ENCODE results near the gene TDRKH. TPM values are rescaled to one million over a fixed set of nuclear protein-coding genes. Genes with fewer than 3 reads are reported as not detected.

TDRKH gene

DNA sequence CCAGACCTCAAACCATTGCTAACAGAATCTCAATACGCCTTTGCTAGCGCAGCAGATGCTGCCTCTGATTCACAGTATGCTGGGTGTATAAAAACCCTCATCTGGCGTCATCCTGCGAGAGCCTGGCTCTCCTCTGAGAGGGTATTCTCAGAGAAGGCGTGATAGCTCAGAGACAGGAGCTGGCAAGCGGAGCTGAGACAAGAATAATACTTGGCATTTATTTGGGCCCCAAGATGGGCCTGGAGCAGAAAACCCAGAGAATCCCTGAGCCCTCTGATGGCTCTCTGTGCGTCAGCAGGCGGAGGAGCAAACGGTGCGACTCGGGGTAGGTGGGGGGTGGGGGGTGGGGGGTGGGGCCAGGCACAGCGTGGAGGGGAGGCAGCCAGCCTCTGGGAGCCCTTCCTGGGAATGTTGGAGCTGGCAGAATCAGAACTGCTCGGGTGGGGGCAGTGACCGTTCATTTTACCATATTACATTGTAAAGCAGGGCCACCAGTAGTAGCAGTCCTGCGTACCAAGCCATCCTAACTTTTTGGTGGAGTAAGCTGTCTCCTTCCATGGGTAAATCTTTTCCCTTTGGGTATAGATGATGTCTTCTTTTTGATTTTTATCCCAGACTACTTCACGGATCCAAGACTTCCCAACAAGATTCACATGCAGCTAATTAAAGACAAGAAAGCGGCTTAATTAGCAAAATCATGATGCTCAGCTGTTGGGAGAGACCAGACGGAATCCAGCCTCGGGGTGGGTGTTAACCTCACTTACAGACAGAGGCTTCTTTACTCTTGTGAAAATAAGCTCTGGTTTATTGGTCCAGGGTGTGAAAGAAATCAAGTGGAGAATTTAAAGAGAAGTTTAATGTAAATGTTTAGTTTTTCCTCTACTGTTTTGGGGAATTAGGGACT is 61.9 kb downstream of the TDRKH start:
- H3K27ac ChIP-seq (ENCODE audit: low read length, poor library complexity, severe bottlenecking), result no peak overlapping the region
- no peaks in the 10 kb centered on the region for H3K9me3 ChIP-seq (ENCODE audit: control insufficient read depth, low read length)
- H3K18ac ChIP-seq (ENCODE audit: low read depth in 1 of 2, low read length in 2 of 2), result no peak overlapping the region
- no peak overlapping the region for H3K23ac ChIP-seq (ENCODE audit: low read length in 2 of 2)
- no peaks in the 10 kb centered on the region for H3K79me1 ChIP-seq (replicated peaks; ENCODE audit: low read length, poor library complexity, severe bottlenecking)
- no peak overlapping the region for H2AFZ ChIP-seq (ENCODE audit: low read depth, low read length)
- no peak overlapping the region for H2BK120ac ChIP-seq (ENCODE audit: low read depth, low read length)
- H2BK15ac ChIP-seq (ENCODE audit: low read depth, poor library complexity, severe bottlenecking), result no peak overlapping the region
- H2BK5ac ChIP-seq (ENCODE audit: low read depth, low read length, poor library complexity, severe bottlenecking), result no peak overlapping the region
- H3K36me3 ChIP-seq (ENCODE audit: control insufficient read depth in 1 of 2, insufficient read depth in 2 of 2, low read depth in 1 of 2, low read length in 2 of 2), result no peaks in the 10 kb centered on the region
- peaks cover 8 to 63% of the 10 kb centered on the region in 2 experiments for H3K27me3 ChIP-seq (ENCODE audit: control insufficient read depth in 1 of 2, insufficient read depth in 1 of 2, low read length in 2 of 2)
- no peak overlapping the region for H3K4ac ChIP-seq (ENCODE audit: low read depth in 1 of 2, low read length in 2 of 2)
- DNase-seq, result no peak
- H3K9ac ChIP-seq (ENCODE audit: low read length), result peak overlapping the region; percentile 85
- H3K14ac ChIP-seq (ENCODE audit: low read length in 2 of 2), result no peak overlapping the region
- H3K4me1 ChIP-seq (ENCODE audit: control insufficient read depth, insufficient read depth, low read depth, low read length), result peaks cover 7% of the 10 kb centered on the region
- WGBS, result 59% methylated on average over 17 of the region's 19 CpGs
- H4K91ac ChIP-seq (ENCODE audit: low read length), result no peak overlapping the region
- H3K4me2 ChIP-seq (ENCODE audit: low read length, poor library complexity, severe bottlenecking), result peak overlapping the region; percentile 29
- peak overlapping the region in 1 of 2 experiments; percentile 51 for H3K4me3 ChIP-seq (ENCODE audit: insufficient read depth in 1 of 2, low read depth in 1 of 2, low read length in 2 of 2)
- H2AK5ac ChIP-seq (ENCODE audit: low read length, severe bottlenecking), result no peak overlapping the region
- H2BK12ac ChIP-seq (ENCODE audit: low read length in 2 of 2), result no peak overlapping the region
- H4K8ac ChIP-seq (ENCODE audit: low read length), result no peak overlapping the region

DNA sequence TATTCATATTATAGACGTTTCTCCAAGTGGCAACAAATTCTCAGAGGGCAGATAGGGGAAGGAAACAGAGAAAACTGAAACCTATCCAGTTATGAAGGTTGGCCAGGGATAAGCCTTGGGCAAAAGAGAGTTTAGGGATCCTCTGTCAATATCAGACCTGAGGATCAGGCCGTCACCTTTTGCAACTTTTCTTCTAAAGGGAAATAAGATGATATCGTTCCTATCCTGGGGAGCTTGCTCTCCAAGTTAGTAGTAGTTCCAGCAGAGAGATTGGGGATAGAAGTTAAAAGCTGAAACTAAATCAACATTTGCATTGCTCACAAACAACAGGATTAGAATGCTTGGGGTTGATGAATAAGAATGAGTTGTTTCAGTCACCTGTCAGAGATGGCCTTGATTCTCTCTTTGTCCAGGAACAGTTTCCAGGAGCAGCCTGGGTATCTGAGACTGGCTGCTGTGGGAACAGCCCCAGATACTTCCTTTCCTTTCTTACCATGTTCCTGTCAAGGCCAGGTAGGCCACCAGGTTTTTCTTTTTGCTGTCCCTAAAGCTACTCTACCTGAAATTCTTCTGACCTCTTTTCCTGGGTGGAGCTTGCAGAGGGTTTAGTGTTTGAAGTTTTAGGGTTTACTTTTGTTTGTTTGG is 66.5 kb downstream of the TDRKH start:
- Histone ChIP-seq H3K9me3 (ENCODE audit: control insufficient read depth, low read length) (no peaks in the 10 kb centered on the region), H2BK12ac (ENCODE audit: low read length in 2 of 2) (no peak overlapping the region), H3K4me2 (ENCODE audit: low read length, poor library complexity, severe bottlenecking) (no peak overlapping the region), H3K79me1 (replicated peaks; ENCODE audit: low read length, poor library complexity, severe bottlenecking) (no peaks in the 10 kb centered on the region), H3K4me3 (ENCODE audit: insufficient read depth in 1 of 2, low read depth in 1 of 2, low read length in 2 of 2) (no peak overlapping the region), H3K4me1 (ENCODE audit: control insufficient read depth, insufficient read depth, low read depth, low read length) (peaks cover 11% of the 10 kb centered on the region), H3K23ac (ENCODE audit: low read length in 2 of 2) (no peak overlapping the region), H3K18ac (ENCODE audit: low read depth in 1 of 2, low read length in 2 of 2) (no peak overlapping the region), H4K8ac (ENCODE audit: low read length) (no peak overlapping the region), H2BK15ac (ENCODE audit: low read depth, poor library complexity, severe bottlenecking) (no peak overlapping the region), H2AFZ (ENCODE audit: low read depth, low read length) (no peak overlapping the region), H3K4ac (ENCODE audit: low read depth in 1 of 2, low read length in 2 of 2) (no peak overlapping the region), H3K27me3 (ENCODE audit: control insufficient read depth in 1 of 2, insufficient read depth in 1 of 2, low read length in 2 of 2) (peaks cover 38 to 57% of the 10 kb centered on the region in 2 experiments), H2AK5ac (ENCODE audit: low read length, severe bottlenecking) (no peak overlapping the region), H3K27ac (ENCODE audit: low read length, poor library complexity, severe bottlenecking) (no peak overlapping the region), H3K9ac (ENCODE audit: low read length) (no peak overlapping the region), H3K36me3 (ENCODE audit: control insufficient read depth in 1 of 2, insufficient read depth in 2 of 2, low read depth in 1 of 2, low read length in 2 of 2) (no peaks in the 10 kb centered on the region), H3K14ac (ENCODE audit: low read length in 2 of 2) (no peak overlapping the region), H2BK120ac (ENCODE audit: low read depth, low read length) (no peak overlapping the region), H4K91ac (ENCODE audit: low read length) (no peak overlapping the region), H2BK5ac (ENCODE audit: low read depth, low read length, poor library complexity, severe bottlenecking) (no peak overlapping the region)
- 69% methylated on average over 3 of the region's 3 CpGs for WGBS
- DNase-seq, result no peak

Small RNAs within 50 kb of the gene (small RNA-seq; reads per million reads assigned to genes)
- gene RNU6-662P (ENCODE audit: low read depth), result not detected

Data from mesenchymal stem cell (in vitro differentiated cells and primary cell).